ENCODE results near the gene ZNF492. TPM values are rescaled to one million over a fixed set of nuclear protein-coding genes. Genes with fewer than 3 reads are reported as not detected.

ZNF492 gene
- total and polyA plus RNA-seq, 2 of the 8 experiments (the other 6 are each of a cell fraction or from before 2014, with no cell fraction given), result not detected

- TF ChIP-seq CHD7 (IDR thresholded peaks at IDR 0.05; ENCODE audit: insufficient replicate concordance, low read length), result no peak
- no peak for TF ChIP-seq ATF3 (IDR thresholded peaks at IDR 0.05; ENCODE audit: insufficient read depth, low read depth, low read length)
- TF ChIP-seq ZNF274 (IDR thresholded peaks at IDR 0.05; ENCODE audit: borderline replicate concordance, extremely low read depth, low read length), result no peak
- TF ChIP-seq CBX5 (IDR thresholded peaks at IDR 0.05; ENCODE audit: low read depth, low read length), result no peak
- no peak for TF ChIP-seq CTBP2 (IDR thresholded peaks at IDR 0.05; ENCODE audit: borderline replicate concordance, insufficient read depth, insufficient read length, low read length)
- TF ChIP-seq NANOG (IDR thresholded peaks at IDR 0.05; ENCODE audit: insufficient read depth, low read depth, low read length, poor library complexity, severe bottlenecking), result no peak
- no peak for TF ChIP-seq BRCA1 (IDR thresholded peaks at IDR 0.05; ENCODE audit: low read depth, low read length)
- no peak for TF ChIP-seq CHD1 (IDR thresholded peaks at IDR 0.05; ENCODE audit: low read depth, low read length)
Measured at GRCh38 chr19:22600690-22601648, 33.2 kb upstream of the ZNF492 start (continued).

All from H1 (cell line).